K562 (cell line): ENCODE data around the gene CBY3. TPM values are rescaled to one million over a fixed set of nuclear protein-coding genes. Genes with fewer than 3 reads are reported as not detected.
A peak's percentile ranks its signal among the peaks of the same experiment; 100 is the strongest.

ENCODE experiments used
- ELF2 ChIP-seq: fragments of 250-450 bp; sonication (Bioruptor Pico); IDR thresholded peaks from 2 replicates; pipeline ENCODE4 v1.5.0; 2021; ENCODE audit warnings: mild to moderate bottlenecking
- ETV6 ChIP-seq, 3 experiments: fragments of 150-350 bp in 1 of 3; sonication (generic) in 1 of 3; formaldehyde crosslinking in 1 of 3; IDR thresholded peaks; 2 replicates each; pipeline versions ENCODE4 v1.6.1 to v1.8.0; 2014 to 2022; ENCODE audit warnings: borderline replicate concordance in 2 of 3, low read depth in 2 of 3, antibody characterized with exemption in 1 of 3, low read length in 1 of 3, mild to moderate bottlenecking in 1 of 3, missing genetic modification reagents in 1 of 3
- HMG20A ChIP-seq: fragments of 450-650 bp; formaldehyde crosslinking; conservative IDR thresholded peaks from 2 replicates; pipeline ENCODE4 v1.4.0; 2020; ENCODE audit warnings: mild to moderate bottlenecking, mixed read lengths
- HOXB6 ChIP-seq: fragments of 250-450 bp; sonication (Bioruptor Pico); IDR thresholded peaks from 2 replicates; pipeline ENCODE4 v1.5.1; 2022; ENCODE audit warnings: mild to moderate bottlenecking, borderline replicate concordance
- KAT8 ChIP-seq: fragments of 450-650 bp; IDR thresholded peaks from 2 replicates; pipeline ENCODE4 v1.6.1; 2016; ENCODE audit warnings: low read depth, mild to moderate bottlenecking
- NFE2L1 ChIP-seq: fragments of 450-650 bp; IDR thresholded peaks from 2 replicates; pipeline ENCODE4 v1.6.1; 2016; ENCODE audit warnings: missing genetic modification characterization, low read depth, mild to moderate bottlenecking, missing compliant biosample characterization, moderate library complexity, borderline replicate concordance
- NFYB ChIP-seq: IDR thresholded peaks from 2 replicates; pipeline ENCODE4 v1.6.1; 2011; ENCODE audit warnings: mild to moderate bottlenecking, moderate library complexity; ENCODE audit not compliant: insufficient read length; ENCODE audit errors: extremely low read depth
- PCBP1 ChIP-seq: fragments of 200-400 bp; formaldehyde crosslinking; IDR thresholded peaks from 2 replicates; pipeline ENCODE4 v1.6.1; 2018; ENCODE audit warnings: mild to moderate bottlenecking, low read depth, low read length; ENCODE audit not compliant: poor library complexity, severe bottlenecking
- RBM22 ChIP-seq: fragments of 200-400 bp; formaldehyde crosslinking; IDR thresholded peaks from 2 replicates; pipeline ENCODE4 v1.6.1; 2018; ENCODE audit warnings: low read length, low read depth; ENCODE audit not compliant: poor library complexity, severe bottlenecking
- SIN3B ChIP-seq: fragments of 450-650 bp; IDR thresholded peaks from 2 replicates; pipeline ENCODE4 v1.6.1; 2017; ENCODE audit warnings: low read depth, mild to moderate bottlenecking, moderate library complexity
- SP1 ChIP-seq: sonication (generic); formaldehyde crosslinking; IDR thresholded peaks from 2 replicates; pipeline ENCODE4 v1.8.1; 2022; ENCODE audit warnings: mild to moderate bottlenecking, missing genetic modification reagents
- SREBF2 ChIP-seq: sonication (generic); formaldehyde crosslinking; IDR thresholded peaks from 2 replicates; pipeline ENCODE4 v1.4.0; 2020; ENCODE audit warnings: mild to moderate bottlenecking, missing genetic modification reagents
- ZFX ChIP-seq: sonication (generic); formaldehyde crosslinking; IDR thresholded peaks from 2 replicates; pipeline ENCODE4 v1.8.0; 2022; ENCODE audit warnings: mild to moderate bottlenecking, missing genetic modification reagents, moderate library complexity
- ZNF41 ChIP-seq: fragments of 250-450 bp; sonication (Bioruptor Pico); conservative IDR thresholded peaks from 2 replicates; pipeline ENCODE4 v1.4.0; 2020; ENCODE audit warnings: mild to moderate bottlenecking
- ZNF57 ChIP-seq: fragments of 450-650 bp; formaldehyde crosslinking; IDR thresholded peaks from 2 replicates; pipeline ENCODE4 v1.4.0; 2020; ENCODE audit warnings: mild to moderate bottlenecking, moderate library complexity
- ZNF699 ChIP-seq: fragments of 250-450 bp; sonication (Bioruptor Pico); IDR thresholded peaks from 2 replicates; pipeline ENCODE4 v1.8.0; 2021; ENCODE audit warnings: mild to moderate bottlenecking, moderate library complexity; ENCODE audit not compliant: insufficient replicate concordance
- polyA plus RNA-seq, 8 experiments: library from polyadenylated mRNA; depleted of rRNA in 4 of 8; stranded (reverse) in 5 of 8; unstranded in 3 of 8; fragments of >200 nt; fragmentation: Nextera tagmentation in 2 of 8; fragmentation: Illumina TruSeq in 1 of 8; extraction: Ambion mirVana in 2 of 8; extraction: Trizol in 1 of 8; gene quantifications; 2 replicates each; pipeline versions ENCODE4 v1.2.1 to v1.2.3, GENCODE V29; 2011 to 2014; ENCODE audit warnings: inconsistent platforms in 1 of 8, missing spikeins in 1 of 8
- total RNA-seq, 7 experiments: library from RNA; depleted of rRNA in 6 of 7; stranded (reverse); fragments of >200 nt in 6 of 7; fragmentation: Illumina TruSeq in 2 of 7; extraction: Trizol in 2 of 7; gene quantifications; 2 replicates each; pipeline versions ENCODE4 v1.2.1 to v1.2.3, GENCODE V29; 2011 to 2021; ENCODE audit warnings: low replicate concordance in 1 of 7
- TF ChIP-seq, protein P1 (sequence below): fragments of 450-650 bp; IDR thresholded peaks from 2 replicates; pipeline ENCODE4 v1.6.1; 2016; ENCODE audit warnings: low read depth
- TF ChIP-seq, protein P2 (sequence below): fragments of 450-650 bp; conservative IDR thresholded peaks from 2 replicates; pipeline ENCODE4 v1.6.1; 2016; ENCODE audit warnings: missing genetic modification characterization, low read depth, mild to moderate bottlenecking, missing compliant biosample characterization, moderate library complexity

The CBY3 gene
- total and polyA plus RNA-seq, 9 of the 15 experiments (the other 6 are each of a cell fraction or from before 2014, with no cell fraction given) = not detected

DNA sequence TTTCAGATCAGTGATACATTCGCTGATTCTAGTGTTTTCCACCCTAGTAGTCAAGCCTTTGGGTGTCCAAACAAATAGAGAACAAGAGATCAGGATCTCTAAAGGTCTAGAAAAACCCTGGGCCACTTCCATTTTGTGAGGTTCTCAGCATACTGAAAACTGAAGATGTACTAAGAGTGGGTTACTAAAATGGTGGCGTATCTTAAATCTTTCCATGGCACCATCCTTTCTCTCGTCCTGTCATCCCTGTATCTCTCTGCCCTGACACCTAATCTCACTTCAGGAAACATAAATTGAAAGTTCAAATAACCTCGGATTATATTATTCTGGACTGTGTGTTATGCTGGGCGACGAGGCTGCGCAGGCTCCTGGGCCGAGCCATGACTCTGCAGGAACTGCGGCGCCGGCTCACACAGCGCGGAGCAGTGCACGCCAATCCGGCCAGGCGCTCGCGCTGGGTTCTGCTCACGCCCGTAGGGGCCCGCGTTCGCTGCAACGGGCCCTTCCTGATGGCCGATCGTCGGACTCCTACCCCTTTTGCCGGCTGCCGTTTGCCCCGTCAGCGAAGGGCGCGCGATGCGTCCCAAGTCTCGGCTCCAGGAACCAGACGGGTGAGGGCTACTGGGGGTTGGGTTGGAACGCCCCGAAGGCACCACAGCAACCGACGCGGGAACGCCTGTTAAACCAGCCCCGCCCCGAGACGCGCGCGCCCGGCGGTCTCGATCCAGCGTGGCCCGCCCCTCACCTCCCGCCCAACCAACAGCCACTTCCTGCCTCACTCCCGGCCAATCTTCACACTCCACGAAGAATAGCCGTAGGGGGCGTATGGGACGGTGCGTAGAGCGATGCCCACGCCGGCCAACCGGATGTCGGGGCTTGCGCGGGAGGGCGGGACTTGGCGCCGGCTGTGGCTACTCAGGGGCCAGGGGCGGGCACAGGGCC, 17.4 kb upstream of the CBY3 start (continued):
- TF ChIP-seq, protein P1, sequence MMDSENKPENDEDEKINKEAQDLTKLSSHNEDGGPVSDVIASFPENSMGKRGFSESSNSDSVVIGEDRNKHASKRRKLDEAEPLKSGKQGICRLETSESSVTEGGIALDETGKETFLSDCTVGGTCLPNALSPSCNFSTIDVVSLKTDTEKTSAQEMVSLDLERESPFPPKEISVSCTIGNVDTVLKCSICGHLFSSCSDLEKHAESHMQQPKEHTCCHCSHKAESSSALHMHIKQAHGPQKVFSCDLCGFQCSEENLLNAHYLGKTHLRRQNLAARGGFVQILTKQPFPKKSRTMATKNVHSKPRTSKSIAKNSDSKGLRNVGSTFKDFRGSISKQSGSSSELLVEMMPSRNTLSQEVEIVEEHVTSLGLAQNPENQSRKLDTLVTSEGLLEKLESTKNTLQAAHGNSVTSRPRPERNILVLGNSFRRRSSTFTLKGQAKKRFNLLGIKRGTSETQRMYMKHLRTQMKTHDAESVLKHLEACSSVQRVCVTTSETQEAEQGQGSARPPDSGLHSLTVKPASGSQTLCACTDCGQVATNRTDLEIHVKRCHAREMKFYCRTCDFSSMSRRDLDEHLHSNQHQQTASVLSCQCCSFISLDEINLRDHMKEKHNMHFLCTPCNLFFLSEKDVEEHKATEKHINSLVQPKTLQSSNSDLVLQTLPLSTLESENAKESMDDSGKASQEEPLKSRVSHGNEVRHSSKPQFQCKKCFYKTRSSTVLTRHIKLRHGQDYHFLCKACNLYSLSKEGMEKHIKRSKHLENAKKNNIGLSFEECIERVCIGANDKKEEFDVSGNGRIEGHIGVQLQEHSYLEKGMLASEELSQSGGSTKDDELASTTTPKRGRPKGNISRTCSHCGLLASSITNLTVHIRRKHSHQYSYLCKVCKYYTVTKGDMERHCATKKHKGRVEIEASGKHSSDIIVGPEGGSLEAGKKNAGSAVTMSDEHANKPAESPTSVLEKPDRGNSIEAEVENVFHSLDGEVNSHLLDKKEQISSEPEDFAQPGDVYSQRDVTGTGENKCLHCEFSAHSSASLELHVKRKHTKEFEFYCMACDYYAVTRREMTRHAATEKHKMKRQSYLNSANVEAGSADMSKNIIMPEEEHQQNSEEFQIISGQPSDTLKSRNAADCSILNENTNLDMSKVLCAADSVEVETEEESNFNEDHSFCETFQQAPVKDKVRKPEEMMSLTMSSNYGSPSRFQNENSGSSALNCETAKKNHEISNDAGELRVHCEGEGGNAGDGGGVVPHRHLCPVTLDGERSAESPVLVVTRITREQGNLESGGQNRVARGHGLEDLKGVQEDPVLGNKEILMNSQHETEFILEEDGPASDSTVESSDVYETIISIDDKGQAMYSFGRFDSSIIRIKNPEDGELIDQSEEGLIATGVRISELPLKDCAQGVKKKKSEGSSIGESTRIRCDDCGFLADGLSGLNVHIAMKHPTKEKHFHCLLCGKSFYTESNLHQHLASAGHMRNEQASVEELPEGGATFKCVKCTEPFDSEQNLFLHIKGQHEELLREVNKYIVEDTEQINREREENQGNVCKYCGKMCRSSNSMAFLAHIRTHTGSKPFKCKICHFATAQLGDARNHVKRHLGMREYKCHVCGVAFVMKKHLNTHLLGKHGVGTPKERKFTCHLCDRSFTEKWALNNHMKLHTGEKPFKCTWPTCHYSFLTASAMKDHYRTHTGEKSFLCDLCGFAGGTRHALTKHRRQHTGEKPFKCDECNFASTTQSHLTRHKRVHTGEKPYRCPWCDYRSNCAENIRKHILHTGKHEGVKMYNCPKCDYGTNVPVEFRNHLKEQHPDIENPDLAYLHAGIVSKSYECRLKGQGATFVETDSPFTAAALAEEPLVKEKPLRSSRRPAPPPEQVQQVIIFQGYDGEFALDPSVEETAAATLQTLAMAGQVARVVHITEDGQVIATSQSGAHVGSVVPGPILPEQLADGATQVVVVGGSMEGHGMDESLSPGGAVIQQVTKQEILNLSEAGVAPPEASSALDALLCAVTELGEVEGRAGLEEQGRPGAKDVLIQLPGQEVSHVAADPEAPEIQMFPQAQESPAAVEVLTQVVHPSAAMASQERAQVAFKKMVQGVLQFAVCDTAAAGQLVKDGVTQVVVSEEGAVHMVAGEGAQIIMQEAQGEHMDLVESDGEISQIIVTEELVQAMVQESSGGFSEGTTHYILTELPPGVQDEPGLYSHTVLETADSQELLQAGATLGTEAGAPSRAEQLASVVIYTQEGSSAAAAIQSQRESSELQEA = no peak
- no peak for TF ChIP-seq NFE2L1 (tag)
- TF ChIP-seq ELF2 (CRISPR knock-in tag) = peak; percentile 14; the same call in 1 of the 2 replicates
- TF ChIP-seq NFYB = peak; percentile 95
- no peak for TF ChIP-seq HMG20A (CRISPR knock-in tag)
- TF ChIP-seq KAT8 = peak; percentile 96
- TF ChIP-seq ZNF57 (CRISPR knock-in tag) = no peak
- no peak for TF ChIP-seq HOXB6 (CRISPR knock-in tag)
- TF ChIP-seq ZNF699 (CRISPR knock-in tag) = no peak
- TF ChIP-seq ETV6 (IDR thresholded peaks at IDR 0.05; ENCODE audit: borderline replicate concordance in 1 of 2, low read depth in 2 of 2, low read length in 1 of 2) = no peak
- TF ChIP-seq ETV6 (CRISPR knock-in tag; IDR thresholded peaks at IDR 0.05; ENCODE audit: borderline replicate concordance) = no peak
- TF ChIP-seq PCBP1 = peak; percentile 64
- no peak for TF ChIP-seq SIN3B
- no peak for TF ChIP-seq RBM22
- TF ChIP-seq ZNF41 (CRISPR knock-in tag) = no peak
- peak; percentile 100 for TF ChIP-seq SP1
- TF ChIP-seq ZFX = no peak; the same call in none of the 2 replicates
- no peak for TF ChIP-seq SREBF2 (CRISPR knock-in tag)
- TF ChIP-seq, protein P2, sequence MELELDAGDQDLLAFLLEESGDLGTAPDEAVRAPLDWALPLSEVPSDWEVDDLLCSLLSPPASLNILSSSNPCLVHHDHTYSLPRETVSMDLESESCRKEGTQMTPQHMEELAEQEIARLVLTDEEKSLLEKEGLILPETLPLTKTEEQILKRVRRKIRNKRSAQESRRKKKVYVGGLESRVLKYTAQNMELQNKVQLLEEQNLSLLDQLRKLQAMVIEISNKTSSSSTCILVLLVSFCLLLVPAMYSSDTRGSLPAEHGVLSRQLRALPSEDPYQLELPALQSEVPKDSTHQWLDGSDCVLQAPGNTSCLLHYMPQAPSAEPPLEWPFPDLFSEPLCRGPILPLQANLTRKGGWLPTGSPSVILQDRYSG (tag) = peak; percentile 63; the same call in 1 of the 2 replicates
